Activated B cell treated with CpG ODN at 0.5 μM for 24 hours (primary cell): ENCODE data around the gene BCLAF1. TPM values are rescaled to one million over a fixed set of nuclear protein-coding genes. Genes with fewer than 3 reads are reported as not detected.

ENCODE experiments used
- ATAC-seq: fragments of 200-7000 bp; cut with Tn5 transposase; one replicate; pipeline ENCODE4 v1.10.0; 2021; ENCODE audit warnings: low read depth, mild to moderate bottlenecking, moderate library complexity
- CTCF ChIA-PET: fragments of 350-600 bp; sonication (Branson Sonifier 250); formaldehyde crosslinking; loops from one replicate; lab custom pipeline; 2021; ENCODE audit warnings: antibody characterized with exemption; lab: Charles Lee
- POLR2A ChIA-PET: fragments of 350-600 bp; sonication (Branson Sonifier 250); formaldehyde crosslinking; loops from one replicate; lab custom pipeline; 2021; ENCODE audit warnings: antibody characterized with exemption; lab: Charles Lee
- DNase-seq: peaks from one replicate; pipeline ENCODE4 v3.0.0; 2022
- H3K27ac Mint-ChIP-seq: one replicate; pipeline ENCODE4 v1.8.0; 2020; ENCODE audit warnings: mixed read lengths
- H3K27me3 Mint-ChIP-seq: one replicate; pipeline ENCODE4 v1.8.0; 2021; ENCODE audit warnings: mixed read lengths
- H3K36me3 Mint-ChIP-seq: one replicate; pipeline ENCODE4 v1.8.0; 2021; ENCODE audit warnings: low read depth, mixed read lengths
- H3K4me1 Mint-ChIP-seq: one replicate; pipeline ENCODE4 v1.8.0; 2021; ENCODE audit warnings: mixed read lengths
- H3K4me3 Mint-ChIP-seq: one replicate; pipeline ENCODE4 v1.8.0; 2020; ENCODE audit warnings: mild to moderate bottlenecking, mixed read lengths
- H3K9me3 Mint-ChIP-seq: one replicate; pipeline ENCODE4 v1.8.0; 2020; ENCODE audit warnings: mixed read lengths
- intact Hi-C: fragments of 100-400 bp; cut with micrococcal nuclease; formaldehyde crosslinking; loops from one replicate; pipeline ENCODE4 v1.15.1; 2024
- total RNA-seq: library from RNA; stranded (reverse); gene quantifications from 2 replicates; pipeline ENCODE4 v1.2.3, GENCODE V29; 2022
- TF ChIP-seq, protein P1 (sequence below): fragments of 200-600 bp; IDR thresholded peaks from one replicate; pipeline ENCODE4 v1.8.0; 2022; ENCODE audit warnings: antibody characterized with exemption, mild to moderate bottlenecking

Gene BCLAF1
- total RNA-seq, 1 donor from 2014 or later, result 259 TPM

DNA sequence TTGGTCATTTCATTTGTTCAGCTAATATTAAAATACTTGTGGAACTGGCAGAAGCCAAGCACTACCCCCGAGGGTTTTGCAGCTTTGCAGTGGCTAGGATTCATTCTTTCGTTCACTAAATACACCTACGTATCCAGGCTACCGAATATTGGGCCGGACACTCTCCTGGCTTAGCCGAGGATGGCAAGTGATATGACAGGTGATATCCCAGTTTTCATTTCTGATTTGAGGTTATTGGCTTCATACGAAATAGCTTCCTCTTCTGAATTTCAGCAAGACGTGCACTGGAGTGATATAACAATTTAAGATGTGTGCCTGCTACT is 39.0 kb downstream of the BCLAF1 start:
- TF ChIP-seq, protein P1, sequence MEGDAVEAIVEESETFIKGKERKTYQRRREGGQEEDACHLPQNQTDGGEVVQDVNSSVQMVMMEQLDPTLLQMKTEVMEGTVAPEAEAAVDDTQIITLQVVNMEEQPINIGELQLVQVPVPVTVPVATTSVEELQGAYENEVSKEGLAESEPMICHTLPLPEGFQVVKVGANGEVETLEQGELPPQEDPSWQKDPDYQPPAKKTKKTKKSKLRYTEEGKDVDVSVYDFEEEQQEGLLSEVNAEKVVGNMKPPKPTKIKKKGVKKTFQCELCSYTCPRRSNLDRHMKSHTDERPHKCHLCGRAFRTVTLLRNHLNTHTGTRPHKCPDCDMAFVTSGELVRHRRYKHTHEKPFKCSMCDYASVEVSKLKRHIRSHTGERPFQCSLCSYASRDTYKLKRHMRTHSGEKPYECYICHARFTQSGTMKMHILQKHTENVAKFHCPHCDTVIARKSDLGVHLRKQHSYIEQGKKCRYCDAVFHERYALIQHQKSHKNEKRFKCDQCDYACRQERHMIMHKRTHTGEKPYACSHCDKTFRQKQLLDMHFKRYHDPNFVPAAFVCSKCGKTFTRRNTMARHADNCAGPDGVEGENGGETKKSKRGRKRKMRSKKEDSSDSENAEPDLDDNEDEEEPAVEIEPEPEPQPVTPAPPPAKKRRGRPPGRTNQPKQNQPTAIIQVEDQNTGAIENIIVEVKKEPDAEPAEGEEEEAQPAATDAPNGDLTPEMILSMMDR, result no peak
- H3K27ac Mint-ChIP-seq, result peak overlapping the region; percentile 57
- peak overlapping the region; percentile 89 for H3K4me3 Mint-ChIP-seq
- peaks cover 6% of the 10 kb centered on the region for H3K36me3 Mint-ChIP-seq
- ChIA-PET POLR2A (interaction anchor here (0.7 to 6.3 kb wide), 7 partner anchors 9 to 755 kb away, joined by 3 to 84 read pairs (median 4); partner anchors contain the start of gene BCLAF1), CTCF (interaction anchor here (0.8 to 1.2 kb wide), 2 partner anchors 24 to 35 kb away, joined by 3 to 5 read pairs; no protein-coding TSS in a partner anchor)
- ATAC-seq, result no peak
- H3K9me3 Mint-ChIP-seq, result no peaks in the 10 kb centered on the region
- peaks cover 27% of the 10 kb centered on the region for H3K4me1 Mint-ChIP-seq
- intact Hi-C loops, result loop anchor here (1.0 to 10.0 kb wide), 4 partner anchors 39 to 1196 kb away; partner anchors contain the start of genes AHI1, BCLAF1, HBS1L and MAP7
- no peaks in the 10 kb centered on the region for H3K27me3 Mint-ChIP-seq
- no peak for DNase-seq

DNA sequence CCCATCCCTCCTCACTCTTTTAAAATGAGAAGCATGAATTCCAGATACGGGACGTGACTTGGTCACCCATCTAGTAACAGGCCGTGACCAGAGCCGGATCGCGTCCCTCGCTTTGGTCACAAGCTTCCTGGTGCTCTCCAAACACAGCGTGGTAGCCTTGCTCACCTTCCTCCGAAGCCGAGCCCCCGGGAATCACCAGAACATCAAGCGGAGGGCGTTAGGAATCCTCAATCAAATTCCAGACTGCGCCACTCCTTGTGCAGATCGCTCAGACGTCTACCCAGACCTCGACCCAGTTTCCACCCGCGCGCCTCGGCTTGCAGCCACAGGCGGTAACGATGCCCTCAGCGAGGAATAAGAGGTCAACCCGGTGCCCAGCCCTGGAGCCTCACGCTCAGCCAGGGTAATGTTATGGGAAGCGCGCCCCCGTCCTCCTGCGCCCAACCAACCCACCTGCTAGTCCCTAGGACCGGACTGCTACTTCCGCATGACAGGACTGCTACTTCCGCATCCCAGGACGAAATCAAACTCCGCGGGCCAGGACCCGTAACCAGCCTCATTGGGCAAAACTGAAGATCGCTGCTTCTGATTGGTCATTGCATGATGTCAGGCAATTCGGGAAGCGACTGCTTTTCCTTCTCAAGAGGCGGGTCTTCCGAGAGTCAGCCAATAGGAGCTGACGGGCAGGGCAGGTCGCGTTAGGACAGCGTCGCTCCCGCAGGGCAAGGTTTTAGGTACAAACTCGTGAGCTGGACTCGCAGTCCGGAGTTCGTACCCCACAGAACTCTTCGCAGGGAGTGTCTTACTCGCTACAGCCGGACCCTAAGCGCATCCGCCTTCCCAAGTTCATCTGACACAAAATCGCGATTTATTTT is 39.6 kb downstream of the BCLAF1 start, which contains the start of gene MTFR2:
TSS of gene MTFR2 (minus strand) at position 501 of the 875 bp plus-strand sequence. CDS start 1,212 bp downstream, outside the sequence.
- H3K36me3 Mint-ChIP-seq, result peaks cover 6% of the 10 kb centered on the region
- DNase-seq (peak; percentile 74), ATAC-seq (peak; percentile 97)
- no peaks in the 10 kb centered on the region for H3K27me3 Mint-ChIP-seq
- H3K4me3 Mint-ChIP-seq, result peak within 1 kb of the TSS; percentile 89
- TF ChIP-seq, protein P1, result no peak
- no peaks in the 10 kb centered on the region for H3K9me3 Mint-ChIP-seq
- intact Hi-C loops, result loop anchor here (1.0 to 10.0 kb wide), 4 partner anchors 39 to 1195 kb away; partner anchors contain the start of genes AHI1, BCLAF1, HBS1L and MAP7
- H3K27ac Mint-ChIP-seq, result peak within 1 kb of the TSS; percentile 57
- ChIA-PET CTCF (interaction anchor here (0.8 to 1.2 kb wide), 2 partner anchors 24 to 36 kb away, joined by 3 to 5 read pairs; no protein-coding TSS in a partner anchor), POLR2A (interaction anchor here (0.7 to 6.3 kb wide), 7 partner anchors 10 to 754 kb away, joined by 3 to 84 read pairs (median 4); partner anchors contain the start of gene BCLAF1)
- H3K4me1 Mint-ChIP-seq, result peaks cover 27% of the 10 kb centered on the region

DNA sequence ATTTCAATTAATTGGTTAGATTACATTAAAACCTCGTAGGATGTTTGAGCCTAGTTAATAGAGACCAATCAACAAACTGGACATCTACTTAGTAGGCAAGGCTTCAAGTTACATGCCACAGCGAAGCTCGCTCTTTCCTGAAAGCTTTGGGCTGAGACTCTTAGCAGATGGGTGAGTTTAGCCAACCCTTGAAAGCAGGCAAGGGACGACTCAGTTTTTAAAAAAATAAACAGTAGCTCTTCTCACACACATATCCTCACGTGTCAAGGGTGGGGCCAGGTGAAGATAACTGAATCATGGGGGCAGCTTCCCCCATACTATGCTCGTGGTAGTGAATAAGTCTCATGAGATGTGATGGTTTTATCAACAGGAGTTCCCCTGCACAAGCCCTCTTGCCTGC is 40.3 kb downstream of the BCLAF1 start:
- H3K9me3 Mint-ChIP-seq, result no peaks in the 10 kb centered on the region
- TF ChIP-seq, protein P1, result no peak
- ATAC-seq (no peak), DNase-seq (no peak)
- CTCF ChIA-PET, result no interaction called here
- H3K27me3 Mint-ChIP-seq, result no peaks in the 10 kb centered on the region
- peak overlapping the region; percentile 89 for H3K4me3 Mint-ChIP-seq
- H3K36me3 Mint-ChIP-seq, result peaks cover 6% of the 10 kb centered on the region
- no peak overlapping the region for H3K27ac Mint-ChIP-seq
- POLR2A ChIA-PET, result interaction anchor here (2.0 to 6.3 kb wide), 2 partner anchors 11 to 40 kb away, joined by 5 to 84 read pairs; partner anchors contain the start of gene BCLAF1
- H3K4me1 Mint-ChIP-seq, result peaks cover 27% of the 10 kb centered on the region
- intact Hi-C loops, result no loop called here

DNA sequence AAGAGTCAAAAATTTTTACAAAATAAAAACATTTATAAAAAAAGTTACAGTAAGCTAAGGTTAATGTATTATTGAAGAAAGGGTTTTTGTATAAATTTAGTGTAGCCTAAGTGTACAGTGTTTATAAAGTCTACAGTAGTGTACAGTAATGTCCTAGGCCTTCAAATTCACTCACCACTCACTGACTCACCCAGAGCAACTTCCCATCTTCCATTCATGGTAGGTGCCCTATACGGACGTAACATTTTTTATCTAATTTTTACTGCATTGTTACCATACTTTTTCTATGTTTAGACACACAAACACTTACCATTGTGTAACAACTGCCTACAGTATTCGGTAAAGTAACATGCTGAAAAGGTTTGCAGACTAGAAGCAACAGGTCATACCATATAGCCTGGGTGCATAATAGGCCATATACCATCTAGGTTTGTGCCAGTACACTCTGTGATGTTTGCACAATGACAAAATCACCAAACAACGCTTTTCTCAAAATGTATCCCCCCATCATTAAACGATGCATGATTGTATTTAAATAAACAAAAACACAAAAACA is 45.5 kb downstream of the BCLAF1 start:
- no peaks in the 10 kb centered on the region for H3K27me3 Mint-ChIP-seq
- H3K9me3 Mint-ChIP-seq, result no peaks in the 10 kb centered on the region
- DNase-seq (no peak), ATAC-seq (no peak)
- CTCF ChIA-PET, result no interaction called here
- no peak overlapping the region for H3K4me3 Mint-ChIP-seq
- TF ChIP-seq, protein P1, result no peak
- peaks cover 3% of the 10 kb centered on the region for H3K36me3 Mint-ChIP-seq
- no peak overlapping the region for H3K27ac Mint-ChIP-seq
- peaks cover 5% of the 10 kb centered on the region for H3K4me1 Mint-ChIP-seq
- intact Hi-C loops, result no loop called here
- POLR2A ChIA-PET, result no interaction called here
